Ectodermal cell (in vitro differentiated cells): Measurements from ENCODE around the gene FNBP1L.

ENCODE experiments used
- H3K27ac ChIP-seq: 2 replicates; pipeline ENCODE4 v1.7.0; 2013; ENCODE audit warnings: mild to moderate bottlenecking, low read depth, low read length; ENCODE audit not compliant: insufficient read depth, poor library complexity, severe bottlenecking
- H3K27me3 ChIP-seq: 2 replicates; pipeline ENCODE4 v1.7.0; 2013; ENCODE audit warnings: mild to moderate bottlenecking, low read length; ENCODE audit not compliant: insufficient read depth, control insufficient read depth, poor library complexity, severe bottlenecking
- H3K36me3 ChIP-seq: one replicate; pipeline ENCODE4 v1.7.0; 2013; ENCODE audit warnings: low read length; ENCODE audit not compliant: control insufficient read depth, insufficient read depth
- H3K4me1 ChIP-seq: one replicate; pipeline ENCODE4 v1.7.0; 2013; ENCODE audit warnings: low read length; ENCODE audit not compliant: control insufficient read depth, insufficient read depth
- H3K4me3 ChIP-seq: 2 replicates; pipeline ENCODE4 v1.7.0; 2013; ENCODE audit warnings: low read depth, low read length, control low read depth; ENCODE audit not compliant: insufficient read depth
- H3K9me3 ChIP-seq: 2 replicates; pipeline ENCODE4 v1.7.0; 2013; ENCODE audit warnings: mild to moderate bottlenecking, low read length, moderate library complexity; ENCODE audit not compliant: control insufficient read depth
- WGBS, 2 experiments: methylation state at CpG; one replicate each; pipeline ENCODE4 v1.1.7; 2013; ENCODE audit warnings: missing lambda C conversion rate in 2 of 2; 5-methylcytosine and 5-hydroxymethylcytosine counted together

The FNBP1L gene

GRCh38 chr1:93603601-93604000 is 155.7 kb downstream of the FNBP1L start:
- no peak overlapping the region for H3K27ac ChIP-seq
- 86 to 90% methylated on average over 4 of the region's 4 CpGs for WGBS, 2 experiments
- no peaks in the 10 kb centered on the region for H3K36me3 ChIP-seq
- no peaks in the 10 kb centered on the region for H3K27me3 ChIP-seq
- H3K4me3 ChIP-seq: no peak overlapping the region
- H3K4me1 ChIP-seq: no peaks in the 10 kb centered on the region
- H3K9me3 ChIP-seq: no peaks in the 10 kb centered on the region
